Effector memory CD8-positive, alpha-beta T cell (primary cell): ENCODE data around the gene WFS1.
A peak's percentile ranks its signal among the peaks of the same experiment; 100 is the strongest.

ENCODE experiments used
- ATAC-seq: fragments of 150-1000 bp; cut with Tn5 transposase; replicated peaks from 2 replicates; pipeline ENCODE4 v1.10.0; 2021; ENCODE audit warnings: mild to moderate bottlenecking, moderate library complexity
- DNase-seq, 3 experiments: peaks; one replicate each; pipeline ENCODE4 v3.0.0; 2021
- H3K27ac Mint-ChIP-seq, 2 donors: one replicate each; pipeline ENCODE4 v1.8.0; 2022; ENCODE audit warnings: mild to moderate bottlenecking in 2 of 2, mixed read lengths in 2 of 2, moderate library complexity in 2 of 2
- H3K27me3 Mint-ChIP-seq, 2 donors: one replicate each; pipeline ENCODE4 v1.8.0; 2022; ENCODE audit warnings: mixed read lengths in 2 of 2
- H3K36me3 Mint-ChIP-seq: one replicate; pipeline ENCODE4 v1.8.0; 2022; ENCODE audit warnings: mild to moderate bottlenecking, moderate library complexity, mixed read lengths; ENCODE audit not compliant: insufficient read depth
- H3K4me1 Mint-ChIP-seq, 2 donors: one replicate each; pipeline ENCODE4 v1.8.0; 2022; ENCODE audit warnings: low read depth in 2 of 2, mixed read lengths in 2 of 2
- H3K4me3 Mint-ChIP-seq, 2 donors: one replicate each; pipeline ENCODE4 v1.8.0; 2022; ENCODE audit warnings: mild to moderate bottlenecking in 2 of 2, mixed read lengths in 2 of 2, moderate library complexity in 2 of 2
- H3K9me3 Mint-ChIP-seq, 2 donors: one replicate each; pipeline ENCODE4 v1.8.0; 2022; ENCODE audit warnings: mixed read lengths in 2 of 2

Gene WFS1

GRCh38 chr4:6242271-6243029, 27.2 kb upstream of the WFS1 start:
- ATAC-seq (no peak), DNase-seq (no peak)
- Mint-ChIP-seq H3K4me3 (no peak overlapping the region), H3K27ac (no peak overlapping the region), H3K4me1 (peaks cover 4 to 7% of the 10 kb centered on the region in 2 donors), H3K36me3 (no peaks in the 10 kb centered on the region), H3K27me3 (peaks cover 37 to 67% of the 10 kb centered on the region in 2 donors), H3K9me3 (no peaks in the 10 kb centered on the region)

DNA sequence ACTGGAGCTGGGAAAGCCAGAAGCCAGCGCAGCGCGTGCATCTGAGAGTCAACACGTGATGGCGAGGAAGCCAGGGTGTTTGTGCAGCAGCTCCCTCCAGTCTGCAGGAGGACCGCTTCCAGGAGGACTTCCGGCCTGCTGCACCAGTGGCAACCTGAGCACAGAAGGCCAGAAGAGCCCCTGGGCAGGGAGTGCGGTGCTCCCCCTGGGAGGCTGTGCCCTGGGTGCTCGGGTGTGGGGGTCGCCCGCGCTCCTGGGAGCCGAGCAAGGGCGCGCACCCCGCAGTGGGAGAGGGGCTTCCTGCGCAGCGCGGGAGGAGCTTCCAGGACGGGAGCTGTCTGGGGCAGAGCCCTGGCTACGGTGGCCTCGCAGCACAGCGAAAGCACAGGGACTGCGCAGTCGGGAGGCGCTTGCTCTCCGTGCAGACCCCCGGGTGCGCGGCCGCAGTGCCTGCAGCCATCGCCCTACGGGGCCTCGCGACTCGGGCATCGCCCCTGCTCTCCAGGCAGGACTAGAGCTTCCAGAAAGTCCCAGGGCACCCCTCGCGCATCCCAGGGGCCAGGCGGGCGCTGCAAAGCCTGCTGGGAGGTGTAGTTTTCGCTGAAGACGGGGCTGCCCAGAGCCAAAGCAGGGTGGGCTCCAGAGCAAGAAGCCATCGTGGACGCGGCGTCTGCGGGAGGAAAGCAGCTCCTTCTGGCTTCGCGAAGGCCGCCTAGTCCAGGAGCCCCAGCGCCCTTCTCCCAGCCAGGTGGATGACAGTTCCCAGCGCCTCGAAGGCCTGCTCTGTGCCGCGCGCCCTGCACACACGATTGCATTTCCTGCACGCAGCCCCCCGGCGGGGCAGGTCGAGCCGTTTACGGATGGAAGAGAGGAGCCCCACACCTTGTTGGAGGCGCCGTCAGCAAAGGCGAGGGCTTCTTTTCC, 24.1 kb upstream of the WFS1 start:
- H3K9me3 Mint-ChIP-seq = no peaks in the 10 kb centered on the region
- H3K4me1 Mint-ChIP-seq = peaks cover 9% of the 10 kb centered on the region in 2 donors
- peaks cover 7% of the 10 kb centered on the region for H3K36me3 Mint-ChIP-seq
- peaks cover 37 to 90% of the 10 kb centered on the region in 2 donors for H3K27me3 Mint-ChIP-seq
- no peak overlapping the region for H3K4me3 Mint-ChIP-seq
- ATAC-seq (no peak), DNase-seq (no peak)
- no peak overlapping the region for H3K27ac Mint-ChIP-seq

- Mint-ChIP-seq H3K4me3 (no peak overlapping the region), H3K27ac (no peak overlapping the region), H3K36me3 (peaks cover 7% of the 10 kb centered on the region), H3K4me1 (peaks cover 10 to 12% of the 10 kb centered on the region in 2 donors), H3K9me3 (no peaks in the 10 kb centered on the region), H3K27me3 (peaks cover 37 to 86% of the 10 kb centered on the region in 2 donors)
- DNase-seq (no peak), ATAC-seq (no peak)
Measured at GRCh38 chr4:6246170-6246634, 23.4 kb upstream of the WFS1 start.

DNA sequence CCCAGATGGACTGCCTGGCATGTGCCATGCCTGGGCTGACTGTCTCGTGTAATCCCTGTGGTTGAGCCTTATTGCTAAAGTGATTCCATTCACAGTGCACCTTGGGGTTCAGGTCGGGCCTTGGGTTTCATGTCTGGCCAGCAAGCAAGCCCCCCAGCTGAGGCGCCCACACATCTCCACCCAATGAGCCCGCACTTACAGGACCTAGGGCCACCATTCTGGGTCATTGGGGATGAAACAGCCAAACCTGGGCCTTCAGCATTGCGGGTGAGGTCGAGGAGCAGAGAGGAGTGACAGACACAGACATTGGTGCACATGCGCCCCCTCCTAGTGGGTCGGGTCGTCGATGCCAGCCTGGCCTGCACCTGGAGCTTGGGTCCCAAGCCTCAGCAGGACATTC, 21.3 kb upstream of the WFS1 start:
- Mint-ChIP-seq H3K4me1 (peaks cover 10 to 12% of the 10 kb centered on the region in 2 donors), H3K4me3 (no peak overlapping the region), H3K27me3 (peaks cover 32 to 66% of the 10 kb centered on the region in 2 donors), H3K36me3 (peaks cover 7% of the 10 kb centered on the region), H3K9me3 (no peaks in the 10 kb centered on the region), H3K27ac (peak overlapping the region in 1 of 2 donors; percentile 62)
- DNase-seq (no peak), ATAC-seq (no peak)

GRCh38 chr4:6250235-6250983, 19.2 kb upstream of the WFS1 start:
- Mint-ChIP-seq H3K4me3 (no peak overlapping the region), H3K27ac (no peak overlapping the region), H3K4me1 (peaks cover 5 to 6% of the 10 kb centered on the region in 2 donors), H3K27me3 (peaks cover 13 to 60% of the 10 kb centered on the region in 2 donors), H3K36me3 (peaks cover 7% of the 10 kb centered on the region), H3K9me3 (no peaks in the 10 kb centered on the region)
- ATAC-seq (peak; percentile 66), DNase-seq (peak; percentile 45 to 57 (median 46))

DNA sequence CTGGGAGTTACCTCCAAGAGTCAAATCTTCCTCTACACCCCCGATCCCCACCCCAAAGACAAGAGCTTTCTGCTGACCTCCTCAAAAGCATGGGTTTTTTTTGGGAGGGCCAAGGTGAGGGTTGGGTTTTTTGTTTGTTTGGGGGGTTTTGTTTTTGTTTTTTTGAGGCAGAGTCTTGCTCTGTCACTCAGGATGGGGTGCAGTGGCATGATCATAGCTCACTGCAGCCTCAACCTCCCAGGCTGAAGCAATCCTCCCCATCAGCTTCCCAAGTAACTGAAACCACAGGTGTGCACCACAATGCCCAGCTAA, 18.7 kb upstream of the WFS1 start:
- Mint-ChIP-seq H3K4me3 (no peak overlapping the region), H3K4me1 (peaks cover 5 to 6% of the 10 kb centered on the region in 2 donors), H3K9me3 (no peaks in the 10 kb centered on the region), H3K27ac (no peak overlapping the region), H3K36me3 (peaks cover 7% of the 10 kb centered on the region), H3K27me3 (peaks cover 13 to 60% of the 10 kb centered on the region in 2 donors)
- DNase-seq (no peak), ATAC-seq (no peak)

DNA sequence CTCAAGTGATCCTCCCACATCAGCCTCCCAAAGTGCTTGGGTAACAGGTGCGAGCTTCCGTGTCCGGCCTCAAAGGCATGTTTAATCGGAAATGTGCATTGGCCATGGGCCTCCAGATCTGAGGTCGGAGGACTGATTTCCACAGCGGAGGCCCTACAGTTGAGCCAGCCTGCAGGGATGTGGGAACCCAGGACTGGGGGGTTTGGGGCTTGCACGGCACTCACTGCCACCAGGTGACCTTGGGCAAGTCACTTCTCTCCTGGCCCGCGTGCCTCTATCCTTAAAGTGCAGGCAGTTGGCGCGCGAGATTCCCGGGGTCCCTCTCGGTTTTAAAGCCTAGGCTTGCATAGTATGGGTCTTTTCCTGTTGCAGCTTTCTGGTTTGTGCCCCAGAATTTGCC, 18.3 kb upstream of the WFS1 start:
- Mint-ChIP-seq H3K4me1 (peaks cover 5 to 6% of the 10 kb centered on the region in 2 donors), H3K9me3 (no peaks in the 10 kb centered on the region), H3K27ac (no peak overlapping the region), H3K36me3 (peaks cover 7% of the 10 kb centered on the region), H3K4me3 (no peak overlapping the region), H3K27me3 (peaks cover 9 to 60% of the 10 kb centered on the region in 2 donors)
- DNase-seq (no peak), ATAC-seq (no peak)

DNA sequence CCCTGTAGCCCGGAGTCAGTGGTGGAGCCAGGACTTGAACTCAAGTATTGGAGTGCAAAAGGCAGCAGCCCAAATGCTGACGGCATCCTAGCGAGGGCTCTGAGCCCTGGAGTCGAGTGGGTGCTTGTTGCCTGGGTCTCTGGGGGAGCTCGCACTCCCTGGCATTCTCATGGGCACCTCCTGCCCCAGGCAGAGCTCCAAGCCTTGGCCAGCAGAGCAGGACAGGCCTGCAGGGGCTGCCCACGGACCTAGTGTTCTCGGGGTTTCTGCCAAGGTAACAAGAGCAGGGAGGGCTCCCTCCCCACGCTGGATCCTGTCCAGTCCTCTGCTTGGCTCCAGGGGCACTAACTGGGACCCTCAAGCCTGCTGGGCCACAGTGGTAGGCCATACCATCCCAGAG, 17.6 kb upstream of the WFS1 start:
- H3K27me3 Mint-ChIP-seq = peaks cover 9 to 60% of the 10 kb centered on the region in 2 donors
- H3K9me3 Mint-ChIP-seq = no peaks in the 10 kb centered on the region
- H3K27ac Mint-ChIP-seq = no peak overlapping the region
- H3K4me3 Mint-ChIP-seq = no peak overlapping the region
- DNase-seq (no peak), ATAC-seq (no peak)
- H3K4me1 Mint-ChIP-seq = peaks cover 8 to 9% of the 10 kb centered on the region in 2 donors
- peaks cover 7% of the 10 kb centered on the region for H3K36me3 Mint-ChIP-seq

GRCh38 chr4:6253111-6253510, 16.5 kb upstream of the WFS1 start:
- Mint-ChIP-seq H3K27me3 (peaks cover 17 to 60% of the 10 kb centered on the region in 2 donors), H3K4me1 (peaks cover 10 to 14% of the 10 kb centered on the region in 2 donors), H3K27ac (no peak overlapping the region), H3K36me3 (peaks cover 6% of the 10 kb centered on the region), H3K4me3 (no peak overlapping the region), H3K9me3 (no peaks in the 10 kb centered on the region)
- ATAC-seq = no peak
- no peak for DNase-seq

DNA sequence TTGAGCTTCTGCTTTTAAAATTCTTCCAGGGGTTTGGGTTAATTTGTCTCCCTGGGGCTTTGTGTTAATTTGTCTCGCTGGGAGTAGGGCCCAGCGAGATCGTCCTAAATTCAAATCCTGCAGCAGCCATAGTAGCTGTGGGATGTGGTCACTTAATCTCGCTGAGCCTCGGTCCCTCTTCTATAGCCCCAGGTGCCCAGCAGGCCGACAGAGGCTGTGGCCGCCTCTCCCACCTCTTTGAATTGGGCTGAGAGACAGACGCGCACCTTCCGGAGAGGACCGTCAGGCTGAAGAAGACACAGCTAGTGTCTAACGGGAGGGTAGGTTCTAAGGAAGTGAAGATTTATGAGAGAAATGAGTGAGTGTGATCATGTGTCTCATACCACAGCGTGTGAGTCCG, 15.7 kb upstream of the WFS1 start:
- H3K4me3 Mint-ChIP-seq = no peak overlapping the region
- H3K4me1 Mint-ChIP-seq = peaks cover 10 to 14% of the 10 kb centered on the region in 2 donors
- H3K9me3 Mint-ChIP-seq = no peaks in the 10 kb centered on the region
- ATAC-seq (no peak), DNase-seq (no peak)
- H3K27ac Mint-ChIP-seq = no peak overlapping the region
- H3K27me3 Mint-ChIP-seq = peaks cover 17 to 59% of the 10 kb centered on the region in 2 donors
- peaks cover 2% of the 10 kb centered on the region for H3K36me3 Mint-ChIP-seq

DNA sequence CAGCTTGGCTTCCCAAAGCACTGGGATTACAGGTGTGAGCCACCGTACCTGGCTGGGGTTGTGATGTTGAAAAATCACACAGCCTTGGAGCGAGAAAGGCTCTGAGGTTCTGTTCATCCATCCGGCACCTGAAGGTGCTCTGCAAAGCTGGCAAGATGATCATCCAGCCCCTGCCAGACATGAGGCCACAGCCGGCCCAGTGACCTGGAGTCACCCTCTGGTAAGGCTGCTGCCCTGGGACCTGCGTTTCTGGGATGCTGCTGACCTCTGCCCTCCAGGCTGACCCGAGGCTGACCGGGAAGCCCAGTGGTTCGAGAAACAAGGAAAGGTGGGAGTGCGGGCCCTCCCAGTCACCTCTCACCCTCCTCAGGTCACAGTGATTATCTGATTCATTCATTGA, 13.5 kb upstream of the WFS1 start:
- Mint-ChIP-seq H3K27me3 (peaks cover 23 to 64% of the 10 kb centered on the region in 2 donors), H3K4me1 (peaks cover 6 to 9% of the 10 kb centered on the region in 2 donors), H3K36me3 (no peaks in the 10 kb centered on the region), H3K9me3 (no peaks in the 10 kb centered on the region), H3K27ac (no peak overlapping the region), H3K4me3 (no peak overlapping the region)
- ATAC-seq = no peak
- DNase-seq = no peak

- H3K4me3 Mint-ChIP-seq = peak overlapping the region in 1 of 2 donors; percentile 4
- ATAC-seq = no peak
Measured at GRCh38 chr4:6257247-6258025, 12.2 kb upstream of the WFS1 start.

More at GRCh38 chr4:6257247-6258025, 12.2 kb upstream of the WFS1 start:
- Mint-ChIP-seq H3K27ac (peak overlapping the region in 1 of 2 donors; percentile 67), H3K36me3 (no peaks in the 10 kb centered on the region), H3K4me1 (peaks cover 6 to 9% of the 10 kb centered on the region in 2 donors), H3K9me3 (no peaks in the 10 kb centered on the region), H3K27me3 (peaks cover 36 to 77% of the 10 kb centered on the region in 2 donors)
- no peak for DNase-seq
